ENCODE results near the gene HMGCS2. TPM values are rescaled to one million over a fixed set of nuclear protein-coding genes. Genes with fewer than 3 reads are reported as not detected.

HMGCS2 gene
- total RNA-seq, 1 donor from 2014 or later, result 0.51 TPM

GRCh38 chr1:119782631-119783325 is 14.1 kb upstream of the HMGCS2 start:
- Mint-ChIP-seq H3K27ac (peak overlapping the region; percentile 86), H3K9me3 (no peaks in the 10 kb centered on the region), H3K4me3 (no peak overlapping the region), H3K27me3 (ENCODE audit: low read depth) (no peaks in the 10 kb centered on the region), H3K4me1 (peaks cover 63% of the 10 kb centered on the region), H3K36me3 (no peaks in the 10 kb centered on the region)
- no peak for DNase-seq (ENCODE audit: low spot score in 2 of 2, unreplicated experiment in 2 of 2)
- TF ChIP-seq CTCF (IDR thresholded peaks at IDR 0.05; ENCODE audit: unreplicated experiment), result no peak

DNA sequence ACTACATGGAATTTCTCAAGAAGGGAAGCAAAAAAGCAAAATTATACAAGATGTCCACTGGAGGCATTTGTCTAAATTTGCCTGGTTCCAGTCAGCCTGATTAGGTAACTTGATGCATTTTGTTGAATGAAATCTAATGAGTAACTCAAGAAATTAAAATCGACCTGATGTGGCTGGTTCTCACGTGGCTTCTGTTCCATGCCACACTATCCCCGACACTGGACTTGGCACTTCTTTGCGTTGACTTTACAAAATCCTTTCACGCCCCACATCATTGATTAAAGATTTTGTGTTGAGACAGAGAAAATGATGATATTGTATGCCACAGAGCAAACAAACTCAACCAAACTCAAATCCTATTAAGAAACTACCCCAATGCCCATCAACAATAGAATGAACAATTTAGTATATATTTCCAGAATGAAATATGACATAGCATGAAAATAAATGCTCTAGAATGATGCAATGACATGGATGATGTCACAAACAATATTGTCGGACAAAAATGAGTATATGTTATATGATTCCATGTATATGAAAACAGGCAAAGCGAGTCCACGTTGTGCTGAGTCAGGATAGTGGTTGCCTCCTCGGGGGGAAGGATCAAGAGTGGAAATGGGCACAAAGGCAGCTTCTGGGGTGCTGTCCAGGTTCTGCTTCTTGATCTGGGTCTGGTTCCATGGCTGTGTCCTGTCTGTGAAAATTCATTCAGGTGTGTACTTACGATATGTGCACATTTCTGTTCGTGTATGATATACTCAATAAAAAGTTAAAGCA is 12.9 kb upstream of the HMGCS2 start:
- no peak overlapping the region for H3K27ac Mint-ChIP-seq
- TF ChIP-seq CTCF (IDR thresholded peaks at IDR 0.05; ENCODE audit: unreplicated experiment), result no peak
- no peaks in the 10 kb centered on the region for H3K9me3 Mint-ChIP-seq
- no peak for DNase-seq (ENCODE audit: low spot score in 2 of 2, unreplicated experiment in 2 of 2)
- no peaks in the 10 kb centered on the region for H3K36me3 Mint-ChIP-seq
- no peak overlapping the region for H3K4me3 Mint-ChIP-seq
- peaks cover 58% of the 10 kb centered on the region for H3K4me1 Mint-ChIP-seq
- no peaks in the 10 kb centered on the region for H3K27me3 Mint-ChIP-seq (ENCODE audit: low read depth)

DNA sequence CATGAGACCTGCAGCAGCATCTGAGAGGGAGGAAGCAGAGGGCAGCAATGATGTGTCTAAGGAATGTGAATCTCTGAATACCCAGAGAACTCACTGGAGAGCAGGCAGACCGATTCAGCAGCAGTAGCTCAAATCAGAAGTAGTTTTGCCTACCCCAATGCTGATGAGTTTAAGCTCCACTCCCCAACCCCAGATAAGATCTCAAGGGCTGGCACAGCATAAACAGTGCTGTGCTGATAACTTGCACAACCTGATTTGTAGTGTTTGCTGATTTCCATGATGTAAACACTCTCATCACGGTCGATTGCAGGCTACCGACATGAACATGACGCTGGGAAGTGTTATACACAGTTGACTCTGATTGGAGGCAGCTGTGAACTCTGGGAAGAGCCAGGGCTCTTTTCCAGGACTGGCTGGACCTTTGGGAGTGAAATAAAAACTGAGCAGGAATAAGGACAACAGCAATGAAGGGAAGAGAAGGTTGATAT is 11.2 kb upstream of the HMGCS2 start:
- Mint-ChIP-seq H3K4me3 (no peak overlapping the region), H3K36me3 (no peaks in the 10 kb centered on the region), H3K27me3 (ENCODE audit: low read depth) (no peaks in the 10 kb centered on the region), H3K4me1 (peaks cover 49% of the 10 kb centered on the region), H3K27ac (peak overlapping the region; percentile 71), H3K9me3 (no peaks in the 10 kb centered on the region)
- DNase-seq (ENCODE audit: low spot score in 2 of 2, unreplicated experiment in 2 of 2), result no peak
- no peak for TF ChIP-seq CTCF (IDR thresholded peaks at IDR 0.05; ENCODE audit: unreplicated experiment)

- H3K4me1 Mint-ChIP-seq, result peaks cover 48% of the 10 kb centered on the region
- no peak for TF ChIP-seq CTCF (IDR thresholded peaks at IDR 0.05; ENCODE audit: unreplicated experiment)
- H3K27ac Mint-ChIP-seq, result peak overlapping the region; percentile 71
- no peak for DNase-seq (ENCODE audit: low spot score in 2 of 2, unreplicated experiment in 2 of 2)
- no peaks in the 10 kb centered on the region for H3K27me3 Mint-ChIP-seq (ENCODE audit: low read depth)
- H3K4me3 Mint-ChIP-seq, result no peak overlapping the region
- no peaks in the 10 kb centered on the region for H3K9me3 Mint-ChIP-seq
- no peaks in the 10 kb centered on the region for H3K36me3 Mint-ChIP-seq
These were observed 10.3 kb upstream of the HMGCS2 start for GRCh38 chr1:119778886-119779560.

DNA sequence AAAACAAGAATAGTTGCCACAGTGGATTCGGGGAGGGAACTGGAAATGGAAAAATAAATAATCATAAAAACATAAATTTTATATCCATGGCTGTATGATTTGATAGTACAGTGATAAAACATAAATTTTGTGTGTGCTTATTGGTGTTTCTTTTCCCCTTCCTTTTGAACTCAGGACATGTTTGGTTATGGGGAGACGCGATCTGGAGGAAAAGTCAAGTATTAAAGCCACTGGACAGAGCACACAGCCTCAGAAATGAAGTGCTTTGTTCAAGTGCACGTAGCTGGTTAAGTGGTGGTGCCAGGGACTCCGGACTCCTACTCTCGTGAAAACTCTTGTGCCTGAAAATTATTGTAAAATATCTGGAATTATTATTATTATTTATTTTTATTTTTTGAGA is 9.7 kb upstream of the HMGCS2 start:
- Mint-ChIP-seq H3K27me3 (ENCODE audit: low read depth) (no peaks in the 10 kb centered on the region), H3K4me3 (no peak overlapping the region), H3K36me3 (no peaks in the 10 kb centered on the region), H3K9me3 (no peaks in the 10 kb centered on the region), H3K27ac (no peak overlapping the region), H3K4me1 (peaks cover 48% of the 10 kb centered on the region)
- no peak for TF ChIP-seq CTCF (IDR thresholded peaks at IDR 0.05; ENCODE audit: unreplicated experiment)
- no peak for DNase-seq (ENCODE audit: low spot score in 2 of 2, unreplicated experiment in 2 of 2)

All from mesothelial cell of epicardium (in vitro differentiated cells).